HG03039 (cell line): ENCODE results near the gene ECT2.
"Not testable (repeated sequence)": the region's sequence is repeated elsewhere in the genome, so short reads cannot be mapped to it uniquely, and the experiment has no call there.

Experiments used
- ATAC-seq: cut with Tn5 transposase; IDR thresholded peaks from one replicate; pipeline ENCODE4 v1.9.1; 2021; ENCODE audit warnings: mild to moderate bottlenecking, moderate library complexity; ENCODE audit not compliant: unreplicated experiment

Gene ECT2

GRCh38 chr3:172855037-172855436 lies 104.5 kb downstream of the ECT2 start:
- no peak for ATAC-seq

- no peak for ATAC-seq
Measured at GRCh38 chr3:172856795-172857742, 106.5 kb downstream of the ECT2 start.

- ATAC-seq = no peak
Measured at GRCh38 chr3:172859041-172859440, 108.5 kb downstream of the ECT2 start.

- ATAC-seq = not testable (repeated sequence)
Measured at GRCh38 chr3:172866726-172867350, 116.3 kb downstream of the ECT2 start.

- ATAC-seq = no peak
Measured at GRCh38 chr3:172868582-172869200, 118.2 kb downstream of the ECT2 start.

- ATAC-seq = no peak
Measured at GRCh38 chr3:172869368-172869771, 118.8 kb downstream of the ECT2 start.

GRCh38 chr3:172869784-172870518 lies 119.4 kb downstream of the ECT2 start:
- ATAC-seq = no peak
